HG03108 (cell line): ENCODE measurements around the gene TGFBR3L.
"Not testable (repeated sequence)": the region's sequence is repeated elsewhere in the genome, so short reads cannot be mapped to it uniquely, and the experiment has no call there.

Experiments
- ATAC-seq: cut with Tn5 transposase; IDR thresholded peaks from one replicate; pipeline ENCODE4 v1.9.1; 2021; ENCODE audit warnings: moderate library complexity; ENCODE audit not compliant: unreplicated experiment

The TGFBR3L gene

DNA sequence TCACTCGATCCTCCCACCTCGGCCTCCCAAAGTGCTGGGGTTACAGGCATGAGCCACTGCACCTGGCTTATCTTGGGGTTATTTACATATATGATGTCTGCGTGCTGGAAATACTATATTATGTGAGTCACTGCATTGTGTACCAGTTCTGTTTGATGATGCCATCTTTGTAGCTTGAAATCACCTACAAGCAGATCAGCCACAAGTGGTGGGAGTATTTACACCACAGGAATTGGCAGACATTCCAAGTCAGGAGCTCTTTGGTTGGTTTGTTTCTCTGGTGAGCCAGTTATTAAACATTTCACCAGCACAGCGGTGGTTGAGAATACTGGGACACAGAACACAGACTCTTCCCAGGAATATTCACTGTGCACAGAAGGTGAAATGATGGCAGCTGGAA is 33.3 kb downstream of the TGFBR3L start:
- ATAC-seq, result no peak

DNA sequence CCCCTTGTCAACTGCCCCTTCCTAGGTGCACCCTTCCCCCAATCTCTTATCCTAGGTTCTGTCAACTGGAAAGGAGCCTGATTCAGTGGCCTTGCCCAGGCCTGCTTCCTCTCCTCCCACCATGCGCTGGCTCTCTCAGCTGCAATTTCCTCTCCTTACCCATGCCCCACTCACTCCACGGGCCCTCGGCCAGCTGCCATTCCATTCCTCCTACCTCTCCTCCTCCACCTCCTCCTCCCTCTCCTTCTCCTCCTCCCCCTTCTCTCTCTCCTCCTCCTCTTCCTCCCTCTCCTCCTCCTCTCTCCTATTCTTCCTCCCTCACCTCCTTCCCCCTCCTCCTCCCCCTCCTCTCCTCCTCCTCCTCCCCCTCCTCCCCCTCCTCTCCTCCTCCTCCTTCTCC is 38.4 kb downstream of the TGFBR3L start:
- no peak for ATAC-seq

DNA sequence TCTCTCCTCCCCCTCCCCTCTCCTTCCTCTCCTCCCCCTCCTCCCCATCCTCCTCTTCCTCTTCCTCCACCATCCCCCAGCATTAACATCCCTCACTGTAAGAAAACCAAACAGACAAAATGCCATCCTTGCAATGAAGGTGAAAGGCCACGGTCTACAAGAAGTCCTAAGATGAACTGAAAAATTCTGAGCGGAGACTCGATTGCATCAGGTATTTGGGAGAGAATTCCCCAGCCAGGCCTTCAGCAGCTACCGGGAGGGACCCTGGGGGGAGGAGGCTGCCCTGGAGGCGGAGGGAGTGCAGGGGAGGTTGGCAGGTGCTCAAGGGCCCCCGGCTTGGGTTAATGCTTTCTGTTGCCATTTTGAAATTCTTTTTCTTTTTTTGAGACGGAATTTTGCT is 38.9 kb downstream of the TGFBR3L start:
- no peak for ATAC-seq

DNA sequence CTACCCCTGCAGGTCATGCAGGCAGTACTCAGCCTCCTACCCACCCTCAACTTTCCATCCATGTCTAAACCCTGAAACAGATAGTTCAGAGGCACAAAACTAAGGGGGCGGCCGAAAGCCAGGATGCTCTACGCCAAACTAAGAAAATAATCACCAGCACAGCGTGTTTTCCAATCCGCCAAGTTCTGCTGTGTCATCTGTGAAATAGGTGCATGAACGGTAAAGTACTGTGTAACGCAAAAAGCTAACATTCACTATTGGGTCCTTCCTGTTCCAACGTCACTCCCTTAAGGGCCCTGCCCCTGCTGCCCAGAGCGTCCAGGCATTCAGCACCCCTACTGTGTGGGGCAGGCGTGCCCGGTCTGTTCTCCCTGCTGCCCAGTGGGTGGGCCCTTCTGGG is 41.1 kb downstream of the TGFBR3L start:
- no peak for ATAC-seq

DNA sequence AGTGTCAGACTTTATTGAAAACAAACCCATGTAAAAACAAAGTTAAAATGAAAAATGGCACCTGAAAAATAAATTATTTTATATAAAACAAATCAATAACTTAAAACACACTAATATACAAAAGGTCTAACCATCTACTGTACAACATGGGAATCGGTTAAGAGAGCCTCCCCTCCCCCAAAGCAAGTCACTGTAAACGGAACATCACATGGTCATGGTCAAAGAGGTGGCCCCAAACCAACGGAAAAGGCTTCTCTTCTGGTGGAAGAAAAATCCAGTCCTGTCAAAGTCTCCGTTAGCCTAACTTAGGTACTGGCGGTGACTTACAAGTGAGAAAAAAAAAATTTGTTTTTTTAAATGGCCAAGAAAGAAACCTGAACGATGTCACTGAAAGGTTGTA is 44.6 kb downstream of the TGFBR3L start:
- no peak for ATAC-seq

DNA sequence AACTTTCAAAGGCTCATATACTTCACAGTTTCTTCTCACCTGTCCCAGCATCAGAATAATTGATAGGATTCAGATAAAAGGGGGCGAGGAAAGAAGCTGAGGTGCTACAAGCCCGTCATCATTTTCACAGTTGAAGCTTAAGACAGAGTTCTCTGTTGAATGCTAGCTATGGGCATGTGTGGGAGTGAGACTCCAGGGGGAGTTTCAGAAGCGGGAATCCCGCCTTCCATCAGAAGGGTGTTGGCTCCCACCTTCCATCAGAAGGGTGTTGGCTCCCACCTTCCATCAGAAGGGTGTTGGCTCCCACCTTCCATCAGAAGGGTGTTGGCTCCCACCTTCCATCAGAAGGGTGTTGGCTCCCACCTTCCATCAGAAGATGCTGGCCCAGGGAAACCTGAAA is 46.5 kb downstream of the TGFBR3L start:
- not testable (repeated sequence) for ATAC-seq

DNA sequence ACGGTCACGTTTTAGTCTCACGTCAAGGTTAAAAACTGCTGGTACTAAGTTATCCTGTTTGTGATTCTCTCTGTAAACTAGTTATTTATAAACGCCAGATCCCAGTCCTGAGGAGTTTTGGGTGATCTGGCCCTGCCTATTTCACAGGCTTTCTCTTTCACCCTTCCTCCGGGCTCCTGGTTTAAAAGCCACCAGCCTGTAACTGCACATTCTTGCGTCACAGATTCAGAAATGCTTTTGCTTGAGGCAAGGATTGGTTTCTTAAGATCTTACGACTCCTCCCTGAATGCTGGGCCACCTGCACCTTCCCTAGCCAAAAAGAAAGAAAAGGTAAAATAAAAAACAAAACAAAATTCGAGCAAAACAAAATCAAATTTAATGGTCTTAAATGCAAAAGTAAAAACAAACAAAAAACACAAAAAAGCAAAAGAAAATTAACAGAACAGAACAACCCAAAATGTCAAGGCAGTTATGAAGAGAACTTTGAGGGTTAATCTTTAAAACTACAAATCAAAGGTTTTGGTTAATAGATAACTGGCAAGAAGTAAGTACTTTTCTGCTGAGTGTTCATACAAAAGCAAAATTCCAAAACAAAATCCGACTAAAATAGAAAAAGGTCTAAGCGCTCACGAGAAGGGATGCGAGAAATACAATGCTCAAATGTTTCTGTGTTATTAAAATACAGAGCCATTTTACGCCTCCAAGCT is 47.4 kb downstream of the TGFBR3L start:
- ATAC-seq, result no peak

DNA sequence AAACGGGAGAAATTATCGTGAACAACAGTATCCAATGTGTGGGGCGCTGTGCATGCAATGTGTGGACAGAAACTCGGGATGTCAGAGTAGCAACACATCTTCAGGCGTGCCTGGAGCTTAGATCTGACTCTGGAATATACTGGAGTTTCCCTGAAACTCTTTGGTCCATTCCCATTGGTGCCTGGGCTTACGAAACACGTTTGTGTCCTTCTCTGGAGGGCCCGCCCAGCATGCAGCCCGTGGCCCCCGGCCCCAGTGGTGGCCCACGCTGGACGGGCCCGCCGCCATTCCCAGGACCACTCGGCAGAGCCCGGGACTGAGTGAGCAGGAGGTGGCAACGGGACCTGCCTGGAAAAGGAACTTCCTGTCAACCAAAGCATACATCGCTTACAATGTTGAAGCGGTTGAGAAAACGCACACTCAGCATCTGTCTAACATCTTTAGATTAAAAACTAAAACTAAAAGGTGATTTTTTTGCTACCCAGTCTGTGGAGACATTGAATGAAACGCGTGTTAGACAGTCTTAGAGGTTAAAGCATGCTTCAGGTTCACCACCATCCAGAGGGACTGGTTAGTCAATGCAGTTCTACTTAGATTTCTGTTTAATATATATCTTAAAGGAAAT is 48.1 kb downstream of the TGFBR3L start:
- ATAC-seq, result no peak

DNA sequence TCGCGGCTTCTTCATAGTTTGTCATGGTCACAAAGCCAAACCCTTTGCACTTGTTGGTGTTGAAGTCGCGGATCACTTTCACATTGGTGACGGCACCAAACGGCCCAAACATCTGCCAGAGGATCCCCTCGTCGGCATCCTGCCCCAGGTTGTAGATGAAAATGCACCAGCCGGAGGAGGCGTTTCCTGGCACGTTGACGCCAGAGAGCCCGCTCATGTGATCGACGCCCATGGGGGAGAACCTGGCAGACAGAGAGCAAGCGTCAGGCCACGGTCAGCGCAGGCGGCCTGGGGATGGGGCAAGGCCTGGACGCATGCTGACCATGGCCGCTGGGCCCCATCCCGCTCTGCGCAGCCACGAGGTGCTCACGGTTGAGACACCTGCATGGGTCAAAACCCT is 48.9 kb downstream of the TGFBR3L start:
- no peak for ATAC-seq

DNA sequence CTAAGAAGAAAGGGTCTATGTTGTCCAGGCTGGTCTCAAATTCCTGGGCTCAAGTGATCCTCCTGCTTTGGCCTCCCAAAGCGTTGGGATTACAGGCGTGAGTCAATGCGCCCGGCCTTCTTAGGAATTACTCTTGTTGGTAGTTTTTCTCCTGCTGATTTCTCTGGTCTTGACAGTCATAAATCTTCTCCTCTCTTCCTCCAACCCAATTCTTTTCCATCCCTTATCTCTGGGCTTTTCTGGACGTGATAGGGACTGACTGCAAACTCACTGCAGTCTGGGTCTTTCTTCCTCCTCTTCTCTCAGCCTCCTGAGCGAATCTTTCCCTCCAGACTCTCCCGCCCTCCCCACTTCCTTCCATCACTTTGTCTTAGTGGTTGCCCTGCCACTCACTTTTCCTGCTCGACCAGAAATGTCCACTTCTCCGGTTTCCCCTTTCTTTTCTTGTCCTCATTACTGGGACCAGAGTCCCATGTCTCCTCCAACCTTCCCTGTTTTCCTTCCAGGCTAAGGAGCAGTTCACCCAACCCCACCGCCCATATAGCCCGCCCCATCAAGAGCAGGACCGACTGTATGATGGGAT is 50.7 kb downstream of the TGFBR3L start:
- ATAC-seq, result no peak

DNA sequence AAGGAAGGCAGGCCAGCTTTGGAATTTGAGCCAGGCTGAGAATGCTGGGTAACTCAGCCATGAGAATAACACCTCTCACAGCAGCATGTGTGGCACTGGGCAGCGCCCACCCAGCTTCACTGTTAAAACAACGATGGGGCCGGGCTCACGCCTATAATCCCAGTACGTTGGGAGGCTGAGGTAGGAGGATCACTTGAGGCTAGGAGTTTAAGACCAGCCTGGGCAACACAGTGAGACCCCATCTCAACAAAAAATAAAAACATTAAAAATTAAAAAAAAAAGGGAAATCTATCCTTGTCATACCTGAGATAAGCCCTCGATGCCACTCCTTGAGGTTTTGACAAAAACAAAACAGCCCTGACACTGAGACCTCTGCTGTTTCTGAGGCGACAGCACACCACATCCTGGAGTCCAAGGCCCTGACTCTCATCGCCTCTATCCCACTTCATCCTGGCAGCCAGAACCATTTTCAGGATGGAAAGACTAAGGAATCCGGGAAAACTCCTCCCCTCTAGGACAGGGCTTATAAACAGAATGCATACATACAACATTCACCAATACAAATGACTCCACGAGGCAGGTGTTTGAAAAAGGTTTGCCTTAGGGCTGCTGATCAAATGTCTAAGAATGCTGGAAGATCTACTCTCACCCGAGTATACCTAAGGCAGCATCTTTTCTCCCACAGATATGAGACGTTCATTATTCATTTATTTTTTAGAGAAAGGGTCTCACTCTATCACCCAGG is 51.5 kb downstream of the TGFBR3L start:
- no peak for ATAC-seq

DNA sequence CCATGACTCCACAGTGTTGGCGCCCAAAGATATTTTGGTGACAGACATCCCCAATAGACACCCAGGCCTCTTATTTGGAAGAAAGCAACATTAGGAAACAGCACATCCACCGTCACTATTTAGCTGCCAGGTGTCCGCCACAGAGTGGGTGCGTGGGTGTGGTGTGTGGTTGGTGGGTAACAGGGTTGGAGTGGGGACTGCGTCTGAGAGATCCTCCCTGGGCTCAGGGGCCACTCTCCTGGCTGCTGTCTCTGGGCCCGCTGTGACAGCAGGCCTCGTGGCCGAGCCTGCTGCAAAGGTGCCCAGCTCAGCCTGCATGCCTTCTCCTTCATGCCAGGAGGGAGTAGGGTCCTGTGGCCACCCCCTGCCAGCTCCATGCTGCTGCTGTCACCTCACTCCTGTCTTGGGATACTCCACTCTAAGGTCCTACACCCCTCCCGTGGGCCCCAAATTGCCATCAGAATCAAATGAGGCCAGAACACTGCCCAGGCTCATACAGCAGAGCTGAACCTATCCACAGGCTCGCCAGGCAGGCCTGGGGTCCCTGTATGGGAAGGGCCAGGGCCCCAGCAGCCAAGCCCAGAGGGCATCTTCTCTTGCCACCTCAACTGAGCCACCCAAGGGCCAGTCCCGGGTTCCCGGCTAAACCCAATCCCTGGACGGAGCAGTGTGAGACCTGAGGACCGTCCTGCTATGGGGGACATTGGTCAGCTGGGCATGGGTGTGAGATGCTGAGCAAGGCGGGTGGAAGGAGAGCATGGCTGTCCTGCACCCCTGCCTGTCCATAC is 53.6 kb downstream of the TGFBR3L start:
- ATAC-seq, result no peak
